Loucy (cell line): ENCODE results near the gene CLCNKA.
"Not testable (repeated sequence)": the region's sequence is repeated elsewhere in the genome, so short reads cannot be mapped to it uniquely, and the experiment has no call there.

Source experiments
- H2AFZ ChIP-seq: fragments of 200-600 bp; sonication (generic); 2 replicates; pipeline ENCODE4 v1.6.0; 2016; ENCODE audit warnings: antibody characterized with exemption, mild to moderate bottlenecking, low read length, moderate library complexity
- H3F3A ChIP-seq: fragments of 200-600 bp; 2 replicates; pipeline ENCODE4 v1.6.0; 2016; ENCODE audit warnings: antibody characterized with exemption, low read depth, mild to moderate bottlenecking
- H3K27me3 ChIP-seq: fragments of 200-600 bp; sonication (generic); 2 replicates; pipeline ENCODE4 v1.6.1; 2014; ENCODE audit warnings: low read length, mild to moderate bottlenecking; ENCODE audit not compliant: insufficient read depth, poor library complexity, severe bottlenecking
- H3K36me3 ChIP-seq: fragments of 200-600 bp; sonication (generic); 2 replicates; pipeline ENCODE4 v1.6.1; 2016; ENCODE audit warnings: low read length; ENCODE audit not compliant: insufficient read depth
- H3K4me1 ChIP-seq: fragments of 200-600 bp; sonication (generic); 2 replicates; pipeline ENCODE4 v1.5.1; 2014; ENCODE audit warnings: low read length, mild to moderate bottlenecking; ENCODE audit not compliant: insufficient read depth, poor library complexity, severe bottlenecking
- H3K4me2 ChIP-seq: fragments of 200-600 bp; sonication (generic); 2 replicates; pipeline ENCODE4 v1.6.0; 2014; ENCODE audit warnings: antibody characterized with exemption, low read length, low read depth, mild to moderate bottlenecking; ENCODE audit not compliant: poor library complexity, severe bottlenecking
- H3K4me3 ChIP-seq: fragments of 200-600 bp; sonication (generic); 2 replicates; pipeline ENCODE4 v1.5.1; 2014; ENCODE audit warnings: low read length, mild to moderate bottlenecking, mixed read lengths; ENCODE audit not compliant: poor library complexity, severe bottlenecking
- H3K79me2 ChIP-seq: fragments of 200-600 bp; sonication (generic); 2 replicates; pipeline ENCODE4 v1.6.1; 2014; ENCODE audit warnings: low read length; ENCODE audit not compliant: insufficient read depth
- H3K9ac ChIP-seq: fragments of 200-600 bp; sonication (generic); 2 replicates; pipeline ENCODE4 v1.6.0; 2014; ENCODE audit warnings: mild to moderate bottlenecking, low read depth, low read length, moderate library complexity; ENCODE audit not compliant: poor library complexity, severe bottlenecking
- H3K9me2 ChIP-seq: fragments of 200-600 bp; sonication (generic); replicated peaks from 2 replicates; pipeline ENCODE4 v1.6.1; 2016; ENCODE audit warnings: low read depth, low read length, mixed read lengths
- H3K9me3 ChIP-seq: fragments of 200-600 bp; sonication (generic); 2 replicates; pipeline ENCODE4 v1.6.1; 2014; ENCODE audit warnings: mild to moderate bottlenecking, antibody characterized with exemption, low read length, low read depth; ENCODE audit not compliant: insufficient read depth
- H4K20me1 ChIP-seq: fragments of 200-600 bp; sonication (generic); 2 replicates; pipeline ENCODE4 v1.6.0; 2014; ENCODE audit warnings: antibody characterized with exemption, low read length, mild to moderate bottlenecking; ENCODE audit not compliant: insufficient read depth, poor library complexity, severe bottlenecking
- CTCF ChIP-seq: fragments of 200-600 bp; sonication (generic); conservative IDR thresholded peaks from 2 replicates; pipeline ENCODE4 v1.5.1; 2014; ENCODE audit warnings: mild to moderate bottlenecking, antibody characterized with exemption, low read length
- EZH2phosphoT487 ChIP-seq: fragments of 200-600 bp; IDR thresholded peaks from 2 replicates; pipeline ENCODE4 v1.6.1; 2018; ENCODE audit warnings: antibody characterized with exemption, mild to moderate bottlenecking, moderate library complexity, borderline replicate concordance

Gene CLCNKA

DNA sequence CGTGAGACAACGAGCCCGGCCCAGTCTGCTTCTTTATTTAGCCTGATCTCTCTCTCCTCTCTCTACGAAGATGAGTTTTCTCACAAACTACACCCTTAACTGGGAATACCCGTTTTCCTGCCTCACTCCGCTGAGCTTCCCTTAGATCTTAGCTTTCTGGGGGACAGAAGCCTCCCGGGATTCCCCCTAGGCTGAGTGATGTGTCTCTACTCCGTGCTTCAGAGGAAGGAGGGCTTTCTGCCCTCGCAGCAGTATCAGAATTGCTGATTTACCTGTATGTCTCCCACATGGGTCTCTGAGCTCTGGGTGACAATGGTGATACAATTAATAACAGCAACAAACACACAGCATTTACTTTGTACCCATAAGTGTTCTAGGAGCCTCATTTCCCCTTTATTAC, 47.0 kb upstream of the CLCNKA start:
- Histone ChIP-seq H3K79me2 (peaks cover 47% of the 10 kb centered on the region), H3F3A (no peaks in the 10 kb centered on the region), H3K9ac (peak overlapping the region; percentile 83), H3K36me3 (peaks cover 13% of the 10 kb centered on the region; the same call in 1 of the 2 replicates), H4K20me1 (peaks cover 18% of the 10 kb centered on the region), H3K27me3 (no peaks in the 10 kb centered on the region), H3K9me2 (no peaks in the 10 kb centered on the region), H3K4me1 (peaks cover 21% of the 10 kb centered on the region), H3K9me3 (no peaks in the 10 kb centered on the region), H3K4me3 (peak overlapping the region; percentile 84), H2AFZ (0 out of 2 replicates have a peak overlapping the region, but pooled peaks have one; percentile 86), H3K4me2 (peak overlapping the region; percentile 96)
- TF ChIP-seq CTCF (no peak), EZH2phosphoT487 (no peak)

GRCh38 chr1:15975358-15975804, 46.5 kb upstream of the CLCNKA start:
- TF ChIP-seq EZH2phosphoT487 (no peak), CTCF (no peak; the same call in 1 of the 2 replicates)
- Histone ChIP-seq H3K79me2 (peaks cover 45% of the 10 kb centered on the region), H3K4me1 (peaks cover 21% of the 10 kb centered on the region), H3K9me2 (no peaks in the 10 kb centered on the region), H2AFZ (peak overlapping the region; percentile 86), H3K9me3 (no peaks in the 10 kb centered on the region), H3K36me3 (peaks cover 10% of the 10 kb centered on the region; the same call in 1 of the 2 replicates), H3K9ac (peak overlapping the region; percentile 83), H3K27me3 (no peaks in the 10 kb centered on the region), H3K4me3 (peak overlapping the region; percentile 84), H4K20me1 (peaks cover 18% of the 10 kb centered on the region), H3K4me2 (peak overlapping the region; percentile 96), H3F3A (no peaks in the 10 kb centered on the region)

GRCh38 chr1:15975805-15976680, 45.8 kb upstream of the CLCNKA start, which contains the start of gene ZBTB17:
Gene ZBTB17, minus strand, starts transcription at chr1:15976101. Its CDS starts 27,606 bp downstream, at chr1:15948495.
- Histone ChIP-seq H3K79me2 (peaks cover 40% of the 10 kb centered on the region), H2AFZ (peak within 1 kb of the TSS; percentile 86), H3K4me1 (peaks cover 21% of the 10 kb centered on the region), H3K9ac (peak within 1 kb of the TSS; percentile 83), H3K27me3 (no peaks in the 10 kb centered on the region), H3K9me2 (no peaks in the 10 kb centered on the region), H3F3A (no peaks in the 10 kb centered on the region), H3K9me3 (no peaks in the 10 kb centered on the region), H3K4me2 (peak within 1 kb of the TSS; percentile 96), H3K4me3 (peak within 1 kb of the TSS; percentile 84), H4K20me1 (peaks cover 18% of the 10 kb centered on the region), H3K36me3 (peaks cover 10% of the 10 kb centered on the region; the same call in 1 of the 2 replicates)
- TF ChIP-seq EZH2phosphoT487 (no peak), CTCF (no peak)

DNA sequence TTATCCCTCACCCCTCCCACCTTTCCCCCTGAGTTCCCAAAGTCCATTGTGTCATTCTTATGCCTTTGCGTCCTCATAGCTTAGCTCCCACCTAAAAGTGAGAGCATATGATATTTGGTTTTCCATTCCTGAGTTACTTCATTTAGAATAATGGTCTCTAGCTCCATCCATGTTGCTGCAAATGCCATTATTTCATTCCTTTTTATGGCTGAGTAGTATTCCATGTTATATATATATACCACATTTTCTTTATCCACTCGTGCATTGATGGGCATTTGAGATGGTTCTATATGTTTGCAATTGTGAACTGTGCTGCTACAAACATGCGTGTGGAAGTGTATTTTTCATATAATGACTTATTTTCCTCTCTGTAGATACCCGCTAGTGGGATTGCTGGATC, 43.9 kb upstream of the CLCNKA start:
- not testable (repeated sequence) for H3K9me2 ChIP-seq, H3K9ac ChIP-seq, H3K27me3 ChIP-seq, H2AFZ ChIP-seq, H3K36me3 ChIP-seq, H3K9me3 ChIP-seq, H3K4me2 ChIP-seq, H3F3A ChIP-seq, H3K4me3 ChIP-seq
- Histone ChIP-seq H3K79me2 (peaks cover 26% of the 10 kb centered on the region), H4K20me1 (peaks cover 18% of the 10 kb centered on the region), H3K4me1 (peaks cover 21% of the 10 kb centered on the region)
